B cell (primary cell): ENCODE measurements around the gene PTPN22. TPM values are rescaled to one million over a fixed set of nuclear protein-coding genes. Genes with fewer than 3 reads are reported as not detected.

Source experiments
- ATAC-seq: fragments of 200-7000 bp; cut with Tn5 transposase; one replicate; pipeline ENCODE4 v1.10.0; 2021; ENCODE audit warnings: low read depth, mild to moderate bottlenecking, moderate number of reproducible peaks, moderate library complexity
- CTCF ChIA-PET: fragments of 350-600 bp; sonication (Branson Sonifier 250); formaldehyde crosslinking; loops from one replicate; lab custom pipeline; 2021; ENCODE audit warnings: antibody characterized with exemption, inconsistent platforms; lab: Charles Lee
- POLR2A ChIA-PET: fragments of 350-600 bp; sonication (Branson Sonifier 250); formaldehyde crosslinking; loops from one replicate; lab custom pipeline; 2021; ENCODE audit warnings: antibody characterized with exemption; lab: Charles Lee
- DNase-seq: peaks from one replicate; pipeline ENCODE4 v3.0.0; 2013
- H2AFZ ChIP-seq: 2 replicates; pipeline ENCODE4 v1.6.1; 2012; ENCODE audit warnings: mild to moderate bottlenecking, low read depth, low read length; ENCODE audit not compliant: insufficient read depth, poor library complexity, severe bottlenecking
- H3K27ac ChIP-seq, 2 donors: 1 replicate in 1 of 2; 2 replicates in 1 of 2; pipeline ENCODE4 v1.5.1; 2012 to 2013; ENCODE audit warnings: low read length in 2 of 2, mild to moderate bottlenecking in 2 of 2, moderate library complexity in 1 of 2
- H3K27me3 ChIP-seq, 4 experiments: fragments of 200-600 bp in 1 of 4; sonication (generic) in 1 of 4; replicated peaks in 1 of 4; 1 replicate in 2 of 4; 2 replicates in 2 of 4; pipeline versions ENCODE4 v1.6.1 to v1.7.0; 2013 to 2016; ENCODE audit warnings: low read length in 3 of 4, mild to moderate bottlenecking in 2 of 4, mixed read lengths in 1 of 4, moderate library complexity in 1 of 4; ENCODE audit not compliant: insufficient read depth in 4 of 4, control insufficient read depth in 3 of 4; ENCODE audit errors: control extremely low read depth in 1 of 4
- H3K36me3 ChIP-seq, 2 experiments: replicated peaks in 1 of 2; 1 replicate in 1 of 2; 2 replicates in 1 of 2; pipeline versions ENCODE4 v1.6.1 to v1.7.1; 2013; ENCODE audit warnings: low read length in 1 of 2; ENCODE audit not compliant: insufficient read depth in 2 of 2, control insufficient read depth in 1 of 2; ENCODE audit errors: control extremely low read depth in 1 of 2, extremely low read depth in 1 of 2
- H3K4me1 ChIP-seq, 2 donors: fragments of 200-600 bp in 1 of 2; sonication (generic) in 1 of 2; 1 replicate in 1 of 2; 2 replicates in 1 of 2; pipeline versions ENCODE4 v1.5.1 to v1.6.1; 2013 to 2017; ENCODE audit warnings: low read length in 2 of 2; ENCODE audit not compliant: control insufficient read depth in 2 of 2, insufficient read depth in 2 of 2
- H3K4me2 ChIP-seq: replicated peaks from 2 replicates; pipeline ENCODE3; 2012; ENCODE audit warnings: mild to moderate bottlenecking, low read depth, low read length; ENCODE audit not compliant: poor library complexity, severe bottlenecking
- H3K4me3 ChIP-seq, 5 experiments: fragments of 200-600 bp in 1 of 5; sonication (generic) in 1 of 5; 1 replicate in 3 of 5; 2 replicates in 2 of 5; pipeline versions ENCODE4 v1.5.1 to v1.7.0; 2011 to 2016; ENCODE audit warnings: low read length in 4 of 5, mild to moderate bottlenecking in 4 of 5, low read depth in 2 of 5, control low read depth in 1 of 5, moderate library complexity in 1 of 5; ENCODE audit not compliant: insufficient read depth in 1 of 5; ENCODE audit errors: control extremely low read depth in 1 of 5, extremely low read depth in 1 of 5
- H3K79me2 ChIP-seq: fragments of 200-600 bp; sonication (generic); one replicate; pipeline ENCODE4 v1.6.0; 2016; ENCODE audit warnings: low read length; ENCODE audit not compliant: control insufficient read depth, insufficient read depth
- H3K9ac ChIP-seq: fragments of 200-600 bp; sonication (generic); 2 replicates; pipeline ENCODE4 v1.6.1; 2017; ENCODE audit warnings: mild to moderate bottlenecking, low read length, moderate library complexity
- H3K9me3 ChIP-seq, 3 donors: one replicate each; pipeline versions ENCODE4 v1.6.1 to v1.7.1; 2013; ENCODE audit warnings: low read length in 2 of 3; ENCODE audit not compliant: control insufficient read depth in 2 of 3, insufficient read depth in 1 of 3; ENCODE audit errors: control extremely low read depth in 1 of 3
- H4K20me1 ChIP-seq: 2 replicates; pipeline ENCODE4 v1.6.0; 2012; ENCODE audit warnings: mild to moderate bottlenecking, low read length; ENCODE audit not compliant: insufficient read depth, control insufficient read depth, poor library complexity, severe bottlenecking
- H3K27ac Mint-ChIP-seq: one replicate; pipeline ENCODE4 v1.8.0; 2021; ENCODE audit warnings: mixed read lengths
- H3K27me3 Mint-ChIP-seq: one replicate; pipeline ENCODE4 v1.8.0; 2021; ENCODE audit warnings: mixed read lengths
- H3K4me1 Mint-ChIP-seq: one replicate; pipeline ENCODE4 v1.8.0; 2021; ENCODE audit warnings: mixed read lengths
- H3K4me3 Mint-ChIP-seq: one replicate; pipeline ENCODE4 v1.8.0; 2021; ENCODE audit warnings: mixed read lengths
- H3K9me3 Mint-ChIP-seq: one replicate; pipeline ENCODE4 v1.8.0; 2022; ENCODE audit warnings: mixed read lengths; ENCODE audit not compliant: insufficient read depth
- EZH2 ChIP-seq: IDR thresholded peaks from 2 replicates; pipeline ENCODE4 v1.6.1; 2012; ENCODE audit warnings: borderline replicate concordance, low read depth, mild to moderate bottlenecking, moderate library complexity, low read length; ENCODE audit not compliant: insufficient read depth, poor library complexity, severe bottlenecking
- WGBS: methylation state at CpG from one replicate; pipeline ENCODE4 v1.1.5; 2013; ENCODE audit warnings: missing lambda C conversion rate; ENCODE audit not compliant: insufficient coverage; 5-methylcytosine and 5-hydroxymethylcytosine counted together
- intact Hi-C: fragments of 100-400 bp; cut with micrococcal nuclease; formaldehyde crosslinking; loops from one replicate; pipeline ENCODE4 v1.10.0; 2022
- polyA plus RNA-seq: library from polyadenylated mRNA; depleted of rRNA; stranded (reverse); fragments of >200 nt; gene quantifications from 2 replicates; pipeline ENCODE4 v1.2.3, GENCODE V29; 2012
- total RNA-seq, 2 donors: library from RNA; stranded (reverse); fragments of 120-200 nt in 1 of 2; gene quantifications; 1 replicate in 1 of 2; 2 replicates in 1 of 2; pipeline versions ENCODE4 v1.2.3 to v1.2.4, GENCODE V29; 2013 to 2022
- TF ChIP-seq, protein P1 (sequence below): fragments of 200-600 bp; IDR thresholded peaks from one replicate; pipeline ENCODE4 v1.8.0; 2022; ENCODE audit warnings: antibody characterized with exemption, mild to moderate bottlenecking

PTPN22 gene
- total and polyA plus RNA-seq, 2 donors (not counting 1 experiment from before 2014, with no cell fraction given), result 14.3 to 37.4 TPM

GRCh38 chr1:113899111-113899510, 27.6 kb upstream of the PTPN22 start:
- no peak overlapping the region for H3K27ac Mint-ChIP-seq
- H3K9me3 Mint-ChIP-seq, result no peaks in the 10 kb centered on the region
- H2AFZ ChIP-seq, result no peak overlapping the region
- peaks cover 3 to 71% of the 10 kb centered on the region in 2 experiments for H3K36me3 ChIP-seq
- no peak overlapping the region for H3K4me3 Mint-ChIP-seq
- H3K4me1 ChIP-seq, result peaks cover 24 to 26% of the 10 kb centered on the region in 2 donors
- ChIA-PET CTCF (interaction anchor here (3.0 kb wide), 1 partner anchor 64 kb away, joined by 10 read pairs; no protein-coding TSS in a partner anchor), POLR2A (no interaction called here)
- DNase-seq (no peak), ATAC-seq (no peak)
- no peaks in the 10 kb centered on the region for H4K20me1 ChIP-seq
- no peak overlapping the region for H3K9ac ChIP-seq
- intact Hi-C loops, result no loop called here
- no peak overlapping the region for H3K4me3 ChIP-seq
- peaks cover 23% of the 10 kb centered on the region for H3K79me2 ChIP-seq
- peaks cover 33% of the 10 kb centered on the region for H3K4me1 Mint-ChIP-seq
- no peak overlapping the region for H3K27ac ChIP-seq
- H3K4me2 ChIP-seq, result no peak overlapping the region
- no peaks in the 10 kb centered on the region for H3K27me3 Mint-ChIP-seq
- TF ChIP-seq EZH2, result no peak
- TF ChIP-seq, protein P1, sequence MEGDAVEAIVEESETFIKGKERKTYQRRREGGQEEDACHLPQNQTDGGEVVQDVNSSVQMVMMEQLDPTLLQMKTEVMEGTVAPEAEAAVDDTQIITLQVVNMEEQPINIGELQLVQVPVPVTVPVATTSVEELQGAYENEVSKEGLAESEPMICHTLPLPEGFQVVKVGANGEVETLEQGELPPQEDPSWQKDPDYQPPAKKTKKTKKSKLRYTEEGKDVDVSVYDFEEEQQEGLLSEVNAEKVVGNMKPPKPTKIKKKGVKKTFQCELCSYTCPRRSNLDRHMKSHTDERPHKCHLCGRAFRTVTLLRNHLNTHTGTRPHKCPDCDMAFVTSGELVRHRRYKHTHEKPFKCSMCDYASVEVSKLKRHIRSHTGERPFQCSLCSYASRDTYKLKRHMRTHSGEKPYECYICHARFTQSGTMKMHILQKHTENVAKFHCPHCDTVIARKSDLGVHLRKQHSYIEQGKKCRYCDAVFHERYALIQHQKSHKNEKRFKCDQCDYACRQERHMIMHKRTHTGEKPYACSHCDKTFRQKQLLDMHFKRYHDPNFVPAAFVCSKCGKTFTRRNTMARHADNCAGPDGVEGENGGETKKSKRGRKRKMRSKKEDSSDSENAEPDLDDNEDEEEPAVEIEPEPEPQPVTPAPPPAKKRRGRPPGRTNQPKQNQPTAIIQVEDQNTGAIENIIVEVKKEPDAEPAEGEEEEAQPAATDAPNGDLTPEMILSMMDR, result no peak
- H3K9me3 ChIP-seq, result no peaks in the 10 kb centered on the region
- H3K27me3 ChIP-seq, result no peaks in the 10 kb centered on the region

DNA sequence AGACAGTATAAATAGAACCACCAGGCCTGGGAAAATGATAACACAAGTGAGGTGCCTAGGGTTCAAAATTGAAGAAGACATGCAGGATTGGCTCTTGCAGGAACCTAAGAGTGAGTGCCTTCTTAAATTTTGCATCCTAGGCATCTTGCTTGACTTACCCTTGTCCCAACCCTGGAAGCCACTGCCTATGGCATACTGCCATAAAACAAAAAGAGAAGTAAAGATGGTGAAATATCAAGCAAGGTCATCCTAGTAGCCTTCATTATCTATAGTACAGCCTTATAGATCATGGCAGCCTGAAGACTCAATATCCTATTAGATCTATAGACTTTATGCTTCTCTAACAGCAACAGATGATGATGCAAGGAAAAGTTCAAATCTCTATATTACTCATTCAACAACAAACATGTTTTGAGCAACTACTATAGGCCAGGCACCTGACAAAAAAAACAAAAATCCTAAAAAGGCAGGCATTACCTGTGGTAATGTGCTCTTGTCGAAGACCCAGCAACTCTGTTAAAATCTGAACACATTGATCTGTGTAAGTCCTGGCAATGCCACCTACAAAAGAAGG, 26.8 kb upstream of the PTPN22 start:
- no peaks in the 10 kb centered on the region for H3K27me3 ChIP-seq
- Mint-ChIP-seq H3K27me3 (no peaks in the 10 kb centered on the region), H3K9me3 (no peaks in the 10 kb centered on the region), H3K27ac (no peak overlapping the region), H3K4me1 (peaks cover 25% of the 10 kb centered on the region), H3K4me3 (no peak overlapping the region)
- no CpG with 5 or more reads among the region's 1 CpG for WGBS
- H3K79me2 ChIP-seq, result peaks cover 20% of the 10 kb centered on the region
- H3K36me3 ChIP-seq, result peaks cover 3 to 71% of the 10 kb centered on the region in 2 experiments
- peaks cover 16 to 18% of the 10 kb centered on the region in 2 donors for H3K4me1 ChIP-seq
- no peak overlapping the region for H3K4me2 ChIP-seq
- intact Hi-C loops, result no loop called here
- no peak overlapping the region for H3K27ac ChIP-seq
- no peak overlapping the region for H2AFZ ChIP-seq
- ChIA-PET CTCF (interaction anchor here (3.0 kb wide), 1 partner anchor 63 kb away, joined by 10 read pairs; no protein-coding TSS in a partner anchor), POLR2A (no interaction called here)
- no peak overlapping the region for H3K4me3 ChIP-seq
- ATAC-seq, result no peak
- no peak for DNase-seq
- H3K9me3 ChIP-seq, result no peaks in the 10 kb centered on the region
- no peaks in the 10 kb centered on the region for H4K20me1 ChIP-seq
- H3K9ac ChIP-seq, result no peak overlapping the region
- no peak for TF ChIP-seq EZH2
- TF ChIP-seq, protein P1, result no peak
